Ovary (tissue), 3 donors: ENCODE measurements around the gene TKFC.

Experiments
- CTCF ChIP-seq, 3 donors: fragments of 450-650 bp in 2 of 3; fragments of 200-600 bp in 1 of 3; IDR thresholded peaks; one replicate each; pipeline versions ENCODE4 v1.5.1 to v1.8.0; 2016 to 2022; ENCODE audit warnings: antibody characterized with exemption in 3 of 3, mild to moderate bottlenecking in 1 of 3
- POLR2A ChIP-seq: fragments of 450-650 bp; IDR thresholded peaks from one replicate; pipeline ENCODE4 v1.6.1; 2017; ENCODE audit warnings: antibody characterized with exemption, mild to moderate bottlenecking, moderate library complexity
- donor health status: DM: no; HTN: no; CAD: no.

GRCh38 chr11:61292356-61292755 lies 40.7 kb upstream of the TKFC start:
- TF ChIP-seq CTCF (IDR thresholded peaks at IDR 0.05) (no peak), POLR2A (no peak)
